Gastroesophageal sphincter (tissue), 3 donors: ENCODE data around the gene TNFRSF14.

Experiments used
- POLR2A ChIP-seq, 2 donors: fragments of 450-650 bp; IDR thresholded peaks; one replicate each; pipeline ENCODE4 v1.6.1; 2017; ENCODE audit warnings: antibody characterized with exemption in 2 of 2, mild to moderate bottlenecking in 2 of 2, moderate library complexity in 1 of 2
- TF ChIP-seq, protein P1 (sequence below), 4 experiments: fragments of 200-600 bp in 2 of 4; fragments of 450-650 bp in 2 of 4; sonication (generic) in 1 of 4; IDR thresholded peaks; one replicate each; pipeline ENCODE4 v1.5.1; 2017 to 2019; ENCODE audit warnings: antibody characterized with exemption in 4 of 4, mild to moderate bottlenecking in 2 of 4, moderate library complexity in 2 of 4

GRCh38 chr1:2598329-2598931 is 42.3 kb downstream of the TNFRSF14 start:
- TF ChIP-seq, protein P1, sequence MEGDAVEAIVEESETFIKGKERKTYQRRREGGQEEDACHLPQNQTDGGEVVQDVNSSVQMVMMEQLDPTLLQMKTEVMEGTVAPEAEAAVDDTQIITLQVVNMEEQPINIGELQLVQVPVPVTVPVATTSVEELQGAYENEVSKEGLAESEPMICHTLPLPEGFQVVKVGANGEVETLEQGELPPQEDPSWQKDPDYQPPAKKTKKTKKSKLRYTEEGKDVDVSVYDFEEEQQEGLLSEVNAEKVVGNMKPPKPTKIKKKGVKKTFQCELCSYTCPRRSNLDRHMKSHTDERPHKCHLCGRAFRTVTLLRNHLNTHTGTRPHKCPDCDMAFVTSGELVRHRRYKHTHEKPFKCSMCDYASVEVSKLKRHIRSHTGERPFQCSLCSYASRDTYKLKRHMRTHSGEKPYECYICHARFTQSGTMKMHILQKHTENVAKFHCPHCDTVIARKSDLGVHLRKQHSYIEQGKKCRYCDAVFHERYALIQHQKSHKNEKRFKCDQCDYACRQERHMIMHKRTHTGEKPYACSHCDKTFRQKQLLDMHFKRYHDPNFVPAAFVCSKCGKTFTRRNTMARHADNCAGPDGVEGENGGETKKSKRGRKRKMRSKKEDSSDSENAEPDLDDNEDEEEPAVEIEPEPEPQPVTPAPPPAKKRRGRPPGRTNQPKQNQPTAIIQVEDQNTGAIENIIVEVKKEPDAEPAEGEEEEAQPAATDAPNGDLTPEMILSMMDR (IDR thresholded peaks at IDR 0.05), result no peak
- TF ChIP-seq POLR2A (IDR thresholded peaks at IDR 0.05), result no peak
